HG03159 (cell line): ENCODE data around the gene PMEPA1.

ENCODE experiments used
- ATAC-seq: cut with Tn5 transposase; IDR thresholded peaks from one replicate; pipeline ENCODE4 v1.9.1; 2021; ENCODE audit warnings: mild to moderate bottlenecking, moderate library complexity; ENCODE audit not compliant: unreplicated experiment

The PMEPA1 gene

GRCh38 chr20:57612916-57613315, 96.9 kb downstream of the PMEPA1 start:
- ATAC-seq: no peak

GRCh38 chr20:57612436-57612835, 97.4 kb downstream of the PMEPA1 start:
- no peak for ATAC-seq

- no peak for ATAC-seq
These were observed 98.1 kb downstream of the PMEPA1 start for GRCh38 chr20:57611586-57612311.

- ATAC-seq: no peak
These were observed 99.4 kb downstream of the PMEPA1 start for GRCh38 chr20:57610261-57610952.

- no peak for ATAC-seq
These were observed 100.0 kb downstream of the PMEPA1 start for GRCh38 chr20:57609842-57610167.

GRCh38 chr20:57609086-57609841, 100.6 kb downstream of the PMEPA1 start:
- ATAC-seq: no peak

DNA sequence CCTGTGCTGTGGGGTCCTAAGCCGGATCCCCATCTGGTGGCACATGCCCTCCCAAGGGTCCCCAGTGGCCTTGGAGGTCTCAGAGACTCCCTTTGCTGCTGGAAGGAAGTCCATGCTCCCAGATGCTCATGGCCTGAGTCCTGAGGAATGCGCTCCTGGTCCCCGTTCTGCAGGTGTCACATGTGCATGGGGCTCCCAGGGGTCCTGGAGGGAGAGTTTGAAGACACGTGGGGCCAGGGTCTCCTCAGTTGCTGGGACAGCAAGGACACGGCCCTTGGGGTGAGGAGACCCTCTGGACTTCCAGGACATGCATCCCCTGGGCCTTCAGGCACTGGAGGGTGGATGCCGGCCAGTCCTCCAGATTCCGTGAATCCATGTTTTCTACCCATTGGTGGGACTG, 101.3 kb downstream of the PMEPA1 start:
- ATAC-seq: no peak

DNA sequence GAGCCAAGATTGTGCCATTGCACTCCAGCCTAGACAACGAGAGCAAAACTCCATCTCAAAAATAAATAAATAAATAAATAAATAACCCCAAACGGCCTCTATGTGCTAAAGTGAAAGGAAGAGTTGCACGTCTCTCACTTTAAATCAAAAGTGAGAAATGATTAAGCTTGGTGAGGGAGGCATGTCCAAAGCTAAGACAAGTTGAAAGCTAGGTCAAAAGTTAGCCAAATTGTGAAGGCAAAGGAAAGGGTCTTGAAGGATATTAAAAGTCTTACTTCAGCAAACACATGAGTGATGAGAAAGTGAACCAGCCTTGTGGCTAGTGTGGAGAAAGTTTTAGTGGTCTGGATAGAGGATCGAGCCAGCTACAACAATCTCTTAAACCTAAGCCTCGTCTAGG, 103.9 kb downstream of the PMEPA1 start:
- ATAC-seq: no peak

GRCh38 chr20:57605045-57605444, 104.8 kb downstream of the PMEPA1 start:
- ATAC-seq: no peak

- ATAC-seq: no peak
These were observed 106.7 kb downstream of the PMEPA1 start for GRCh38 chr20:57603120-57603519.

GRCh38 chr20:57601737-57602136, 108.1 kb downstream of the PMEPA1 start:
- ATAC-seq: no peak

GRCh38 chr20:57601211-57601570, 108.6 kb downstream of the PMEPA1 start:
- no peak for ATAC-seq

DNA sequence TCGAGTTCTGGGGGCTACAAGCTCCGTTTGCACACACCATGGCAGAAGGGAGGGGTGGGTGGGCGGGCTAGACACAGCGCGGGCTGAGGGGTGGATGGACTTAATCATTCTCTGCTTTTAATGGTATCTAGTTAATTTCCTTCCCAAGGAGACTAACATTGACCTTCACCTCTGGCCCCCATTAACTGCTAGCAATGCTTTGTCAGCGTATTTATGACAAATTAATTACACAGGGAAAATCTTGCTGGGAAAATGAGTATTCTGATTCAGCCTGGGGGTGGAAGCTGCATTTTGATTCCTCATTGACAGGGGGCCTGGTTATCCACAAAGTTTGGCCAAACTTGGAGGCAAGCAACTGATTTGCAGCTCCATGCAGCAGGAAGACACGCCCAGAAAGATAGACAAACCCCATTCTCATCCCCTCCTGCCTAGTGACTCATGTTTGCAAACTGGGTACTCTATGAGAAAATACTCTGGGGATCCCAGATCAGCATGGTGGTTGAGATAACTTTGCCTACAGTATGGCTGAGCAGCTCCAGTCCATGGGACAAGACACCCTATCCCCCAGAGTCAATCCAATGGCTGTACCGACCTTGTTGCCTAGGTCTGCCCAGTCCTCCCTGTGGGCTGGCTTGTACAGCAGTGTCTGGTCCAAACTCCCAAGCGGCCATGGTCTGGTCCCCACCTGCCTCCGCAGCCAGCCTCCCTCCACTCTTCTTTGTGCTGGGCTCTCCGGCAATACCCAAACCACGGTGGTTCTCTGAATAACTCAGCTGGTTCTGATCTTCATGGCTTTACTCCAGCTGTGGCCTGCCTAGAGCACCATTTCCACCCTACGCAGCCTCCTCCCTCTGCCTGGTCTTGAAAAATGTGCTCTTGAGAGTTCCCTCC, 109.2 kb downstream of the PMEPA1 start:
- no peak for ATAC-seq

DNA sequence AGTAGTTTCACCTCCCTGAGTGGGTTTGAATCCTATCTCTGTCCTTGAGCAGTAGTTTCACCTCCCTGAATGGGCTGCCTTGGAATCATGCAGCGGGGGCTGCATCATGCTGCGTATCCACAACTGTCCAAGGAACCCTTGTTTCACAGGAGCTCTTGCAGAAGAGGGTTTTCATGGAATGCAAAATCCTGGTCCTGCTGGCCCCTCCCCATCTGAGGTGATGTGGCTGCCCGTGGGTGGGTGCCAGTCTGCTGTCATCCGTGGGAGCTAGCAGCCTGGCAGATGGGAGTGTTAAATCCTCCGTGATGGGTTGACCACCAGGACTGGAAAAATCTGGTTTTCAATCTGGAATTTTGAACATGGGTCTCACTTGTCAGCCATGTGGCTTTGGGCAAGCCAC, 111.3 kb downstream of the PMEPA1 start:
- no peak for ATAC-seq
